Left hindlimb (tissue), 1 donor: ENCODE results near the gene ZNF182.
"Not testable (repeated sequence)": the region's sequence is repeated elsewhere in the genome, so short reads cannot be mapped to it uniquely, and the experiment has no call there.

Source experiments
- DNase-seq: peaks from one replicate; pipeline ENCODE4 v3.0.0-alpha.2; 2018

The ZNF182 gene

DNA sequence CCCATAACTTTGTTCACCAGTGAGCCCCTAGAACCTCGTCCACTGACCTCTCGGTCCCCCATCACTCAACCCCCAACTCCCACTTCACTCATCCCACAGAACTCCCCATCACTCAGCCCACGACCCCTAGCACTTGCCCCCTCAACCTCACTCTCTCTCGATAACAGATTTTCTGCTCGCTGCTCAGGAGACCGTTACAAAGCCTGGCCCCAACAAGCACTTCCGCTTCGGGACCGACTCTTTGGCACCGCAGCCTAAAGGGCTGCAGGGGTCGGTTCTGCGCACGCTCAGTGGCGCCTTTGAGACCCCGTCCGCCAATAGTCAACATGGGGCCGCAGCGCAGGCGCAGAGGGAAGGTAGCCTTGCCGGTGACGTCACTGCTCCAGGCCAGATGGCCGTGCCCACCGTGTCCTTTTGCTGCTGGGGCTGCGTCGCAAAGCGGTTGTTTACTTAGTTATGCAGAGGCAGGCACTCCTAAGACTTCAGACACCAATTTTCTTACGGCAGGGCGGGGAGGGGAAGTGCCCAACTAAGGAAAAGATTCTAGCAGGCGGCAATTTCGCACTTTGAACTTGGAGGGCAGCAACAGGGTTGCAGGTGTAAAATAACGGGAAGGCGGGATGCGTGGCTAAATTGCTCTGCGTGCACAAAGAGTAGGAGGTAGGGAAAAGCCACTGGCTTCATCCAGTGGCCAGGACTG lies at the start of gene ZNF182:
TSS of gene ZNF182 (minus strand) at position 232 of the 700 bp plus-strand sequence. CDS start 1,380 bp downstream, outside the sequence.
- peak; percentile 92 for DNase-seq

DNA sequence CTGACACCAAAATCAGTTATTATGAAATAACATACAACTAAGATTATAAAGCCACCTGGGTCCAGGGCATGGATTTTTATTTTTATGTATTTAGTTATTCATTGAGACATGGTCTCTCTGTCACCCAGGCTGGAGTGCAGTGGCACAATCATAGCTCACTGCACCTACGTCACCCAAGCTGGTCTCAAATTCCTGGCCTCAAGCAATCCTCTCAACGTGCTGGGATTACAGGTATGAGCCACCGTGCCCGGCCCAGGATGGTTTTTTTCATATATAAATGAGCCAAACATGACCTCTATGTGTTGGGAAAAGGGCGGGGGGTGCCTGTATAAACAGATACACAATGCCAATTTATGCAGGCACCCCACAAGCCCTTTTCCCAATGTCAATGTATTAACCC lies 43.1 kb upstream of the ZNF182 start:
- no peak for DNase-seq

DNA sequence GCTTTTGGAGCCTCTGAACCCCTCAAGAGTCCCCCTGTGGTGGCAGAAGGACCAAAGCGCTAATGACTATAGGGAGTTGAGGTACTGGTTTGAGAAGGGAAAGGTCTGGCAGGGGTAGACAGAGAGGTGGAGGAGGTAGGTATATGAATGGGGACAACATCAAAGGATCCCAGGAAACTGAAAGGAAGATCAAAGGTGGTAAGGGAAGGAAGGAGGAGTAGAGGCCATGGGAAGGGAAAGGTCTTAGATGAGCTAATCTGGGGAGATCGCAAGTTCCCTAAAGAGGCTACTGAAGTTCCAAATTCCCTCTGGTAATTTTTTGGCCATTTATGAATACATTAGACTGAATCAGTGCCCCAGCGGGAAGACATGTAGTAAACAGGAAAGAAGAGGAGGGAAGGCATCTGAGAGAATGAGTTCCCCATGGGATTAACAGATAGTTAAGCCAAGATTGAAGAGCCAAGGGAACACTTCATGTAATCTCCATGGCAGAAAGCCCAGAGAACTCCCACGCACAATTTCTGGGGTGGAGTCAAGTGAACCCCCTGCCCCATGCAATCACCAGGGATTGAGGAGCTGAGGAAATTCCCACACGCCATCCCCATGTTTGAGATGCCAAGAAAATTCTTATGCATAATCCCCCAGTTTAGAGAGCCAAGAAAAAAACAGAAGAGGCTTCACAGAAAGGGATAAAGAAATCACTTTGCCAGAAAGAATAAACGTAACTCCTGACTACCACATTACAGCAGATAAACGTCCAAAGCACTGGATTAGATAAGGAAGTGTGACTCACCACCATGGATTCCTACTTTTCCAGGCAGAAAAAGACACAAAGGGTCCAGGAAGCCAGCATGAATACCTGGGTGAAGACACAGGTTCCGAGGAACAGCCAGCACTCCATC lies 41.9 kb upstream of the ZNF182 start:
- DNase-seq, result peak; percentile 40

DNA sequence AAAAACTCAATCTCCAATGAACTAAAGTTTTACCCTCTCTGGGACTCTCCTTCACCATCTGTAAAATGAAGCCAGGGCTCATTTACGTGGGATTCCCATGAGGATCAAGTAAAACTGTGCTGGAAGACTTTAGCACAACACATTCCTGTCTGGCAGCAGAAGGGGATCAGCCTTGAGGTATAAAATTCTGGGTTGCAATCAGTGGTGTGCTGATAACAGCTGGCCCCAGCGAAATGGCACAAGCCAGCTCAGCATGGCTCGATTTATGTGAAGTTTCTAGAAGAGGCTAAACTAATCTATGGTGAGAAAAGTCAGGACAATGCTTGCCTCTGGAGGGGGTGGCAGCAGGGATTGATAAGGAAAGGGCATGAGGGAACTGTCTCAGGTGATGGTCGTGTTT lies 39.3 kb upstream of the ZNF182 start:
- no peak for DNase-seq

DNA sequence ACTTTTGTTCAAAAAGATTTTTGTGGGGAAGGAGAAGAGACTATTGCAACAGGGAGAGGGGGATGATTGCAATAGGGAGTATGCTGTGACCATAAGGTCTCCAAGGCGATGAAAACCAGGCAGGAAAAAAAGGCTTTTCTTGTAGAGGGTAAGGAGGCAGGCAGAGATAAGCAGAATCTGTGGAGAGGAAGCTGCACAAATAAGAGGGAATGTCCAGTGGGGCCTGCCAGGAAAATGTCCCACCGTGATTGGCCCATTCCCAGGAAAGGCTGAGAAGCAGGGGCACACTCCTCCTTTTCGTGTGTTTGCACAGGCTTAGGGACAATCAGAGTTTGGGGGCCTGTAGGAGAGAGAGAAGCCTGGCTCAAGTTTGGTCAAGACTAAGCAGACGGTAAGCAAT lies 32.1 kb upstream of the ZNF182 start:
- DNase-seq, result no peak

DNA sequence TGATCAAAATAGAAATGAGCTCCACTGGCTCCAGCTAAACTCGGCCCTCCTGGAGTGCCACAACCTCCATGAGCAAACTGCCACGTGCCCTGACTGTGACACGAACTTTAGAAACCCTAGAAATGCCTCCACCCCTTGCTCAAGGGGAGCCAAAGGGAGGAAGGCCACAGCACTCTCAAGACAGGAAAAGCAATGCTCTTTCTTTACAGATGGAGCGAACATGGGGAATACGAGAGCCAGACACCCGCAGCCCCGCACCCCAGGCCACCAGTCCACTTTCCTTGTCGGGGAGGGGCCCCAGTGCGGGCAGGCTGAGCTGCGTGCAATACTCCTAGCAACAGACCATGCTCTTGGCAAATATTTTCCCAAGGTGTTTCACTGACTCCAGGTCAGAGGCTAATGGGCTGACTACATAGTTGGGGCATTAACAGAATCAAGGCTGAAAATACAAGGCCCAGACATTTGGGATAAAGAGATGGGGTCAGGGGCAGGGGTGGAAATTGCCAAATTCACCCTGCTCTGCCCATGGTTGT lies 26.9 kb upstream of the ZNF182 start:
- not testable (repeated sequence) for DNase-seq

DNA sequence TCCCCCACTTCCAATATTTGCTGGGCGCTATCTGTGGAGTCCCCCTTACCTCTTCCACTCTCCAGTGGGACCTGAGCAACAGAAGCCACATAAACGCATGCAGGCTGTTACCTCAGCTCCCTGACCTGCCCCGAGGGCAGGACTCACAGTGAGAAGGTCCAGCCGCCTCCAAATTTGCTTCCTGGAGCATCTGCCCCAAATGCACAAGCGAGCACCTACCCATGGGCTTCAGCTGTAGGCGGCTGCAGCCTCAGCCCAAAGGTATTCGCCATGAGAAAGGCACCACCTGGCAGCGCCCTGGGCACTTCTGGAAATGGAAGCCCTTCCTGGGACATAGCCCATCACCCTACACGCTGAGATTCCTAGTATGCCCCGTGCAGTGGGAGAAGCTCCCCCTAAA lies 26.4 kb upstream of the ZNF182 start:
- DNase-seq, result no peak

DNA sequence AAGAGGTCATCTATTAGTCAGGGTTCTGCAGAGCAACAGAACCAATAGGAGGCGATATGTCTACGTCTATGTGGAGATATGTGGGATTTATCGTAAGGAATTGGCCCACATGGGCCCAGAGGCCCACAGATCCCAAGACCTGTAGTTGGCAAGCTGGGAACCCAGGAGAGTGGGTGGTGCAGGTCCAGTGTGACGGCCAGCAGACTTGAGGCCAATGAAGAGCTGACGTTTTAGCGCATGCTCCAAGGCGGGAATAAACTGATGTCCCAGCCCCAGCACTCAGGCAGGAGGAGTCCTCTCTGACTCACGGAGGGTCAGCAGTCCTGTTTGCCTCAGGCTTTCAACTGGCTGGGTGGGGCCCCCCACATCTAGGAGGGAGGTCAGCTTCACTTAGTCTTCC lies 24.3 kb upstream of the ZNF182 start:
- DNase-seq, result no peak

DNA sequence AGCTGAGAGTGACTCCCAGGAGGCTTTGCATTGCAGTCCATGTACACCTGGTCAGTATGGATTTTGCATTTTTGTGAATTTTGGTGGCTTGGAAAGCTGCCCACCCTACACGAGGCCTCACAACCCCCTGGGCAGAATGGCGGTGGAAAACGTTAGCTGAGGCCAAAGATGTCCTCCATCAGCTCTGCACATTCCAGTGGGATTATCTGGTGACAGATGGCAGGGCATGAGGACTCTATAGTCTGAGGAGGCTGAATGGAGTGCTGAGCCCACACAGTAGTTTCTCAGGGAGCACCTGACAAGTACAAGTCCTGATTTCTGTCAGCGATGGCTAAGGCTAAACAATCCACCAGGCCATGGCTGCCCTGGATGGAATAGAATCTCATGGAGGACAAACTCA lies 23.8 kb upstream of the ZNF182 start:
- not testable (repeated sequence) for DNase-seq

DNA sequence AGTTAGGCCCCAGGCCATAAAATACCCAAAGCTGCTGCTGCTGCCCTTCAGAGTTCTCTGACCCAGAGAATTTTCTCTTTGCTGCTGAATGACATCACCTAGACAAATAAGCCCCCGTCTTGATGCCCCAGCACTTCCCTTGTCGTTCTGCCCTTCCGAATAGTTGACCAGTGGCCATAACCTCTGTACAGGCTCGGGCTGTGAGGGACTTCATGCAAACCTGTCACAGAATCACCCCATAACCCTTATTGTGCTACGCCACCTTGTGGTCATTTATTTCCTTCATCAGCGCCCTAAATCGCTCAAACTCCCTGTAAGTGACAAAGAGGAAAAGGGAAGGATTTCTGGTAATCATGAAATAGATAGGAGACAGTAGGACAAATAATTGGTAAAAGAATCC lies 21.8 kb upstream of the ZNF182 start:
- no peak for DNase-seq

DNA sequence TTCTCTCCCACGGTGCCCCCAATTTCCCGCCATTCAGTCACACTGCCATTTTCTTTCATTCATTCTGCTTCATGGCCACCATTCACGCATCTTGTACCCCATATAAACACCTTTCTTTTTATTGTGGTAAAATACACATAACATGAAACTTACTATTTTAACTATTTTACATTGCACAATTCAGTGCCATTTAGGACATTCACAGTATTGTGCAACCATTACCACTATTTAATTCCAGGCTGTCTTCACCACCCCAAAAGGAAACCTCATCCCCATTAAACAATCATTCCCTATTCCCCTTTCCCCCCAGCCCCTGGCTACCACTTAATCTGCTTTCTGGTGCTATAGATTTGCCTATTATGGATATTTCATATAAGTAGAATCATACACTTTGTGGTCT lies 18.9 kb upstream of the ZNF182 start:
- no peak for DNase-seq

DNA sequence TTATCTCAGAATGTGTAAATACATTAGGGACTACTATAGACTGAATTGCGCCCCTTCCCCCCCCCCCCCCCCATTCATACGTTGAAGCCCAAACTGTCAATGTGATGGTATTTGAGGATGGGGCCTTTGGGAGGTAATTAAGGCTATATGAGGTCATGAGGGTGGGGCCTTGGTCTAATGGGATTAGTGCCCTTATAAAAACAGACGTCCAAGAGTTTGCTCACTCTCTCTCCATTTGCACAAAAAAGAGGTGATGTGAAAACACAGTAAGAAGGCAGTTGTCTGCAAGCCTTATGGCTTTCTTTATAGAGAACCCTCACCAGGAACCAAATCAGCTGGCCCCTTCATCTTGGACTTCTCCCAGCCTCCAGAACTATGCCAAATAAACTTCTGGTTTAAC lies 18.3 kb upstream of the ZNF182 start:
- DNase-seq, result no peak

DNA sequence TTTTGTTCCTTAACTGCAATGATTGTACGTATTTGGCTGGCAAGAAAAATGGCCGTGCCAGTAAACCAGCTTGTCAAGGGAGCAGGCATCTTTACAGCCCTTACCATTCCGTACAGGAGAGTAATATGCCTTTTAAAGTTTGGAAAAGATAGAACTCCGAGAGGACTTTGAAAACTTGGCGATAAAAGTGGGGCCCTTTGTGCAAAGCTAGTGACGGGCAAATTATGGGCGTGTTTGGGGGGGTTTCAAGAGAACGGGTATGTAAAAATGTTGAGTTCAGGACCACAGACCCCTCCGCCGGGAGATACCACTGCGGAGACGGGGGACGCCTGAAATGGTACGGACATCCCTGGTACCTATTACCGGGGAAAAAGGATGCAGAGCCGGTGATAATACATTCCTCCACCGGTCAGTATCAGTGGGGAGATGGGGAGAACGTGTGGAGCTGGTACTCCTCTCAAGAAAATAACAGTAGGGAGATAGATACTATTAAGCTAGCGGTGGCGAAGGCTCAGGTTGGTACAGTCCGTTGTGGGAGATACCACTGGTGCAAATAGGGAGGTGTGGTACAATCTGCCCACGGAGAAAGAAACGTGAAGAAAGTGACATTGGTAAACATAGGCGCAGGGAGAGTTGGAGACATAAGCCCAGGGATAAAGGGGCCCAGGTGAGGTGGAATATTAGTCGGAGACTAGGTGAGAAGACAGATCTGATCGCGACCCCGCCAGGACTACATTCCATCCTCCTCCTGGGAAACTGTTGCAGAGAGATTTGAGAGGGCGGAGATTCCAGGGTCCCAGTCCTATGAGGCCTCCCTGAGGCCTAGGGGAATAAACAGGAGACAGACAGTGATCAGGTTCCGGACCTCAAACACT lies 17.5 kb upstream of the ZNF182 start:
- peak; percentile 88 for DNase-seq

DNA sequence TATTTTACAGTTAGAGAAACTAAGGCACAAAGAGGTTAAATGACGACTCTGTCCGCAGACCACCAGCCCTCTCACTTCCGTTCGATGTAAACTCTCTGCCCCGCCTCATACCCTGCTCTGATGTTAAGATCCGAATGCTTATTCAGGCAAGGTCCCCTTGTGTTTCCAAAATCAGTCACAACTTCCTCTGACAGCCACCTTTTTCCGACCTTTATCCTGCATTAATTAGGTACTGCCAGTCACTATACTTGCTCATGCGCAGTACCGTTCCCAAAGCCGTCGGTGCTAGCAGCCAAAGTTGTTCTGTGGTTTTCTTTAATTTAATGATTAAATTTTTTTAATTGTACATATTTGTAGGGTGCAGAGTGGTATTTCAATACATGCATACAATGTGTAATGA lies 16.7 kb upstream of the ZNF182 start:
- DNase-seq, result not testable (repeated sequence)

DNA sequence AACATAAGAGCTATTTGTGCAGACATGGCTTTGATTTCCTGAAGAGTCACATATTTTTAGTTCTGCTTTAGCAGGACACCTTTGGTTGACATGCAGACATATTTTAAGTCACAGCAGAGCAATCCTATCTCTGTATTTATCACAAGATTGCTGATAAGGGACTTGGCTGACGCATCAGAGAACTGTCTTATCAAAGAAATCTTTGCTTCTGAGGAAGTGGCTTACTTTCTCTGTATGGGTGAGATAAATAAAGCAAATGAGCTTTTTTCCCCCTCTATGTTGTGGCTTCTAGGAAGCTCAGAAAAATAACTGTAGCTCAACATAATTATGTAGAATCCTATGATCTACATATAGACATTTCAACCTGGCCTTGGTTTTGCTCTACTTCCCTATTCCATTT lies 16.1 kb upstream of the ZNF182 start:
- DNase-seq, result not testable (repeated sequence)

DNA sequence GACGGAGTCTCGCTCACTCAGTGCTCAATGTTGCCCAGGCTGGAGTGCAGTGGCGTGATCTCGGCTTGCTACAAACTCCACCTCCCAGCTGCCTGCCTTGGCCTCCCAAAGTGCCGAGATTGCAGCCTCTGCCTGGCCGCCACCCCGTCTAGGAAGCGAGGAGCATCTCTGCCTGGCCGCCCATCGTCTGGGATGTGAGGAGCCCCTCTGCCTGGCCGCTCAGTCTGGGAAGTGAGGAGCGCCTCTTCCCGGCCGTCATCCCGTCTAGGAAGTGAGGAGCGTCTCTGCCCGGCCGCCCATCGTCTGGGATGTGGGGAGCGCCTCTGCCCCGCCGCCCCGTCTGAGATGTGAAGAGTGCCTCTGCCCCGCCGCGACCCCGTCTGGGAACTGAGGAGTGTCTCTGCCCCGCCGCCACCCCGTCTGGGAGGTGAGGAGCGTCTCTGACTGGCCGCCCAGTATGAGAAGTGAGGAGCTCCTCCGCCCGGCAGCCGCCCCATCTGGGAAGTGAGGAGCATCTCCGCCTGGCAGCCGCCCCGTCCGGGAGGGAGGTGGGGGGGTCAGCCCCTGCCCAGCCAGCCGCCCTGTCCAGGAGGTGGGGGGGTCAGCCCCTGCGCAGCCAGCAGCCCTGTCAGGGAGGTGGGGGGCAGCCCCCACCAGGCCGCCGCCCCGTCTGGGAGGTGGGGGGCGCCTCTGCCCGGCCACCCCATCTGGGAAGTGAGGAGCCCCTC lies 13.0 kb upstream of the ZNF182 start:
- not testable (repeated sequence) for DNase-seq

DNA sequence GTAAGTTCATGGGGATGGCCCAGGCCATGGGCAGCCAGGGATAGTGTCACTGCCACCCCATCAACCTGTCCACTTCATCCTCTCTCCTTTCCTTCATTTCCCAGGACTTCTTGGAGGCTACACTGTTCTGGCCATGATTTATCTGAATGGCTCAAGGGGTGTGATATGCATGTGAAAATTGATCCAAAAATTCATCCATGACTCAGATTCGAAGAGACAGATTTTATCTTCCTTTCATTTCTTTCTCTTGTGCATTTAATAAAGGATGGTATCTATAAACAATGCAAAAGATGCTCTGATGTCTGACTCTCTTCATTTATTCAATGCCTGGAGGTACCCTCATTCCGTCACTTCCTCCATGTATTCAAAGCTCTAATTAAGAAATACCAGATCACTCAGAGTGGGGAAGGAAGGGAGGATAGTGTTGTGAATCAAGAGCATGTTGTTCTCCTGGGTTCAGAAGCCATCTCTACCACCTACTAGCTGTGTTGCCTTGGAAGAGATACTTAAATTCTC lies 5.7 kb upstream of the ZNF182 start:
- DNase-seq, result not testable (repeated sequence)

DNA sequence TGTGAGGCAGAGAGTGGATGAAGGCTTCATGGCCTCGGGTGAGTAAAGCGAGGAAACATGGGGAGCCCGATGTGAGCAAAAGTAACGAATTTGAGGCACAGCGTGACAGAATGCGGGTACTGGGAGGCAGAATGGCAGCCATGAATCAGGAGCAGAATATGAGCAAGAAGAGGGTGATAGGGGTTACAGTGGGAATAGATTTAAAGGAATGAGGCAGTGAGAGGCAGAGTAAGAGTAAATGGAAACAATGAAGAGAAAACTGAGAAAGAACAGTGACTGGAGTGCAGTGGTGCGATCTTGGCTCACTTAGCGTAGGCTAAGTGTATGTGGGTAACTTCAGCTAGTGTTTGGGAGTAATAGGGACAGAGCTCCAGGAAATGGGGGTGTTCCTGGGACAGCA lies 2.9 kb upstream of the ZNF182 start, which contains the start of gene SPACA5:
TSS of gene SPACA5 (plus strand) at position 301 of the 400 bp plus-strand sequence. CDS start 815 bp downstream, outside the sequence.
- DNase-seq, result not testable (repeated sequence)

DNA sequence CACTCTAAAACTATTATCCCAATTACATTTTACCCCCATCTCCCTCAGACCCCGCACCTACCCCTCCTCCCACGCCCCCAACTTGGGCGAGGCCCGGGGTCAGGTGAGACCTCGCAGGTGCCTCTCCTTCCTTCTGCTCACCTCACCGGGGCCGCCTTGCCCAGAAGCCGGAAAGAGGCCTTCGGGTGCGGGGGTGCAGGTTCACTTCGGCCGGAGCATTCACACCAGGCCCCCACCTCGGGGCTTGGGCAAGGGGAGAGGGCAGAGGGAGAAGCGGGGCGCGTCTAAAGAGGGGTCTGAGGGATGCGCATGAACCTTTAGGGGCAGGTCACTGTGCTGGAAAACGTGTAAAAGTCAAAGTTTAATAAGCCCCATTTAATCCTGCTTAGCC lies 427 bp downstream of the ZNF182 start:
- DNase-seq, result no peak

DNA sequence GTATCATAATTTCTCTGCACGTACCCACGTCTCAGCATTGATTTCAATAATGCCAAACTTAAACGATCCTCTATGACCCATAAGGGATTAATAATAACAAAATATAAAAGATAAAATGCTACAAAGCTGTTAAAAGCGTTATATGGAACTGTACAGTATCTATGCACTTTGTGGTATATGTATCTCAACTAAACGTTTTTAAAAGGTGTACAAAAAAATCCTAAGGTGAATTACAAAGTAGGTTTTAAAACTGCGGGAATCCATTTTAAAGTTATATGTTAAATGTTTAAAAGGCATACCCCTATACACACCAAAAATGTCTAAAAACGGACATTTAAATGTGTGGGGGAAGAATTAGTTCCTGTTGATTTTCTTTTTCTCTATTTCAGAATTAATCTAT lies 860 bp downstream of the ZNF182 start:
- no peak for DNase-seq

DNA sequence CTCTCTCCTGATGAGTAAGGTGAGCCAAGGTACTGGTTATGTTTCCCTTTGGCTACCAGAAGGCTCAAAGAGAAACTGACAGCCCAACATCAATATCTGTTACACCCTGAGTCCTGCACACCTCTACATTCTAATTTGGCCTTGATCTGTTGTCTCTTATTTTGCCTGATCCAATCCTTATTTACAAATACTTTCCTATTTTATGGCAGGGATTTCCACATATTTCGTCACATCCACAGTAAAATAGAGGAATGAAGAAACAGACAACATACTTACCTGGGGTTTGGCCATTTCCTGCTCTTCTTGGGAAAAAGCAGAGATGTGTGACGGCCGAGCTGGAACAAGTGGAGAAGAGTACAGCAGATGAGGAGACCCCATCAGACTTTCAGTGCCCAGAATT lies 1.5 kb downstream of the ZNF182 start:
- DNase-seq, result no peak

DNA sequence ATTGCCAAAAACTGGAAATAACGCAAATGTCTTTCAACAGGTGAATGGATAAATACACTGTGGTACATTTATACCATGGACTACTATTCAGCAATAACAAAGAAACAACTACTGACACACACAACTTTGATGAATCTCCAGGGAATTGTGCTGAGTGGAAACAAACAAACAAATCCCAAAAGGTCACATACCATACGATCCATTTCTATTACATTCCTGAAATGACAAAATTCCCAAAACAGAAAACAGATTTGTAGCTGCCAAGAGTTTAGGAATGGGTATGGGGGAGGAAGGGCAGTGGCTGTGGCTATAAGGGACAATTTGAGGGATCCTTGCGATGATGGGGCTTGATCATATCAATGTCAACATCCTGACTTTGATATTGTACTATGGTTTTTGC lies 2.5 kb downstream of the ZNF182 start:
- no peak for DNase-seq
